H9 (cell line): Measurements from ENCODE around the gene SLC16A2. TPM values are rescaled to one million over a fixed set of nuclear protein-coding genes. Genes with fewer than 3 reads are reported as not detected.

Experiments used
- DNase-seq: peaks from one replicate; pipeline ENCODE4 v3.0.0-alpha.2; 2017
- H2AFZ ChIP-seq: one replicate; pipeline ENCODE4 v1.6.1; 2013; ENCODE audit warnings: mild to moderate bottlenecking, low read length, control low read depth, moderate library complexity
- H2AK5ac ChIP-seq: 2 replicates; pipeline ENCODE4 v1.6.1; 2013; ENCODE audit warnings: low read length, control low read depth, mixed read lengths; ENCODE audit not compliant: insufficient read length
- H2BK120ac ChIP-seq: one replicate; pipeline ENCODE4 v1.6.1; 2013; ENCODE audit warnings: low read depth, mild to moderate bottlenecking, low read length, control low read depth, inconsistent platforms; ENCODE audit not compliant: poor library complexity, severe bottlenecking
- H2BK12ac ChIP-seq: 2 replicates; pipeline ENCODE4 v1.6.1; 2013; ENCODE audit warnings: low read length, control low read depth, mixed read lengths, low read depth; ENCODE audit not compliant: insufficient read length
- H2BK15ac ChIP-seq: 2 replicates; pipeline ENCODE4 v1.6.1; 2013; ENCODE audit warnings: low read depth, low read length, control low read depth
- H2BK20ac ChIP-seq: one replicate; pipeline ENCODE4 v1.6.1; 2013; ENCODE audit warnings: low read depth, mild to moderate bottlenecking, low read length, control low read depth, inconsistent platforms; ENCODE audit not compliant: poor library complexity, severe bottlenecking
- H2BK5ac ChIP-seq: 2 replicates; pipeline ENCODE4 v1.6.1; 2013; ENCODE audit warnings: low read length, control low read depth, mixed read lengths; ENCODE audit not compliant: insufficient read length
- H3K14ac ChIP-seq: 2 replicates; pipeline ENCODE4 v1.6.1; 2013; ENCODE audit warnings: low read length, control low read depth; ENCODE audit not compliant: insufficient read depth
- H3K18ac ChIP-seq: 2 replicates; pipeline ENCODE4 v1.6.1; 2013; ENCODE audit warnings: low read depth, mild to moderate bottlenecking, mixed read lengths, low read length, control low read depth; ENCODE audit not compliant: insufficient read length
- H3K23ac ChIP-seq: 2 replicates; pipeline ENCODE4 v1.6.1; 2013; ENCODE audit warnings: low read length, control low read depth, mixed read lengths, low read depth; ENCODE audit not compliant: insufficient read length
- H3K23me2 ChIP-seq: 2 replicates; pipeline ENCODE4 v1.6.1; 2013; ENCODE audit warnings: low read depth, mild to moderate bottlenecking, mixed read lengths, low read length, control low read depth; ENCODE audit not compliant: insufficient read length, poor library complexity, severe bottlenecking
- H3K27ac ChIP-seq: 2 replicates; pipeline ENCODE4 v1.5.1; 2013; ENCODE audit warnings: low read length, control low read depth, mixed read lengths, low read depth; ENCODE audit not compliant: insufficient read length
- H3K27me3 ChIP-seq: 2 replicates; pipeline ENCODE4 v1.6.1; 2013; ENCODE audit warnings: low read length, control low read depth, inconsistent platforms; ENCODE audit not compliant: insufficient read depth
- H3K4ac ChIP-seq: 2 replicates; pipeline ENCODE4 v1.6.1; 2013; ENCODE audit warnings: low read depth, mild to moderate bottlenecking, control low read depth, inconsistent platforms, low read length, moderate library complexity
- H3K4me1 ChIP-seq: 2 replicates; pipeline ENCODE4 v1.6.1; 2013; ENCODE audit warnings: low read length, control low read depth, inconsistent platforms; ENCODE audit not compliant: insufficient read depth
- H3K4me2 ChIP-seq: 2 replicates; pipeline ENCODE4 v1.6.1; 2013; ENCODE audit warnings: low read length, control low read depth, mixed read lengths; ENCODE audit not compliant: insufficient read length, insufficient read depth
- H3K56ac ChIP-seq: 2 replicates; pipeline ENCODE4 v1.6.1; 2013; ENCODE audit warnings: low read depth, mild to moderate bottlenecking, mixed read lengths, low read length, control low read depth; ENCODE audit not compliant: insufficient read length
- H3K79me1 ChIP-seq: 2 replicates; pipeline ENCODE4 v1.6.1; 2013; ENCODE audit warnings: low read depth, mild to moderate bottlenecking, moderate library complexity, low read length, control low read depth, inconsistent platforms; ENCODE audit not compliant: insufficient read depth, poor library complexity, severe bottlenecking
- H3K79me2 ChIP-seq: 2 replicates; pipeline ENCODE4 v1.6.1; 2013; ENCODE audit warnings: low read length, control low read depth, inconsistent platforms; ENCODE audit not compliant: insufficient read depth
- H3K9ac ChIP-seq: 2 replicates; pipeline ENCODE4 v1.6.1; 2013; ENCODE audit warnings: low read length, control low read depth, mixed read lengths; ENCODE audit not compliant: insufficient read length; ENCODE audit errors: extremely low read depth
- H3K9me3 ChIP-seq: one replicate; pipeline ENCODE4 v1.6.1; 2013; ENCODE audit warnings: low read depth, low read length, inconsistent platforms; ENCODE audit not compliant: control insufficient read depth
- H3T11ph ChIP-seq: one replicate; pipeline ENCODE4 v1.6.1; 2013; ENCODE audit warnings: mild to moderate bottlenecking, low read length, control low read depth, inconsistent platforms
- H4K20me1 ChIP-seq: one replicate; pipeline ENCODE4 v1.6.1; 2013; ENCODE audit not compliant: control insufficient read depth, insufficient read length, insufficient read depth
- H4K5ac ChIP-seq: 2 replicates; pipeline ENCODE4 v1.6.1; 2013; ENCODE audit warnings: low read depth, mild to moderate bottlenecking, mixed read lengths, low read length, control low read depth; ENCODE audit not compliant: insufficient read length
- H4K8ac ChIP-seq: replicated peaks from 2 replicates; pipeline ENCODE4 v1.6.1; 2013; ENCODE audit warnings: low read length, control low read depth, mixed read lengths, low read depth; ENCODE audit not compliant: insufficient read length
- H4K91ac ChIP-seq: 2 replicates; pipeline ENCODE4 v1.6.1; 2013; ENCODE audit warnings: low read depth, mild to moderate bottlenecking, moderate library complexity, mixed read lengths, low read length, control low read depth; ENCODE audit not compliant: insufficient read length
- H3K27ac Mint-ChIP-seq, 3 experiments: 2 replicates in 2 of 3; 3 replicates in 1 of 3; pipeline ENCODE4 v1.8.0; 2020 to 2021; ENCODE audit warnings: mixed read lengths in 3 of 3, mild to moderate bottlenecking in 1 of 3, moderate library complexity in 1 of 3
- H3K27me3 Mint-ChIP-seq: 2 replicates; pipeline ENCODE4 v1.8.0; 2021; ENCODE audit warnings: low read depth, mild to moderate bottlenecking, moderate library complexity, mixed read lengths
- H3K36me3 Mint-ChIP-seq, 3 experiments: 2 replicates in 2 of 3; 3 replicates in 1 of 3; pipeline ENCODE4 v1.8.0; 2020 to 2021; ENCODE audit warnings: low read depth in 3 of 3, mixed read lengths in 3 of 3; ENCODE audit not compliant: insufficient read depth in 1 of 3
- H3K4me1 Mint-ChIP-seq, 2 experiments: 2 replicates each; pipeline ENCODE4 v1.8.0; 2020; ENCODE audit warnings: mixed read lengths in 2 of 2
- H3K4me3 Mint-ChIP-seq, 2 experiments: 2 replicates in 1 of 2; 3 replicates in 1 of 2; pipeline ENCODE4 v1.8.0; 2020 to 2021; ENCODE audit warnings: mild to moderate bottlenecking in 2 of 2, mixed read lengths in 2 of 2, moderate library complexity in 1 of 2
- H3K9me3 Mint-ChIP-seq, 2 experiments: 2 replicates in 1 of 2; 3 replicates in 1 of 2; pipeline ENCODE4 v1.8.0; 2020; ENCODE audit warnings: mild to moderate bottlenecking in 2 of 2, mixed read lengths in 2 of 2, moderate library complexity in 1 of 2
- CTCF ChIP-seq: fragments of 200-600 bp; sonication (generic); conservative IDR thresholded peaks from 3 replicates; pipeline ENCODE4 v1.8.0; 2021; ENCODE audit warnings: antibody characterized with exemption, mild to moderate bottlenecking
- WGBS: extraction: QIAGEN DNeasy Blood & Tissue Kit; methylation state at CpG from one replicate; pipeline ENCODE4 v1.1.7; 2013; ENCODE audit warnings: missing lambda C conversion rate, low lambda C conversion rate, mixed read lengths; ENCODE audit not compliant: insufficient read length; ENCODE audit errors: extremely low coverage; 5-methylcytosine and 5-hydroxymethylcytosine counted together
- total RNA-seq: library from RNA; stranded (reverse); gene quantifications from 2 replicates; pipeline ENCODE4 v1.2.1, GENCODE V29; 2021

SLC16A2 gene
- total RNA-seq, 1 experiment from 2014 or later, result 17.1 TPM

- no peak overlapping the region for H3K14ac ChIP-seq
- H3K27me3 ChIP-seq, result no peaks in the 10 kb centered on the region
- no peaks in the 10 kb centered on the region for H4K20me1 ChIP-seq
- no peak overlapping the region for H2AK5ac ChIP-seq
- no peak overlapping the region for H3K23ac ChIP-seq
- H4K5ac ChIP-seq, result no peak overlapping the region
- no peaks in the 10 kb centered on the region for H3K23me2 ChIP-seq
- no peaks in the 10 kb centered on the region for H3K79me2 ChIP-seq
- H4K91ac ChIP-seq, result no peak overlapping the region
- no peak overlapping the region for H2BK120ac ChIP-seq
- Mint-ChIP-seq H3K4me3 (no peak overlapping the region), H3K27ac (no peak overlapping the region), H3K9me3 (peaks cover 31 to 50% of the 10 kb centered on the region in 2 experiments), H3K27me3 (no peaks in the 10 kb centered on the region), H3K4me1 (no peaks in the 10 kb centered on the region), H3K36me3 (peaks cover 6 to 15% (median 11%) of the 10 kb centered on the region in 3 experiments; a peak in 6 of 7 replicates)
- no peak overlapping the region for H4K8ac ChIP-seq
- no peak for DNase-seq
- no peak overlapping the region for H3K18ac ChIP-seq
- no peak overlapping the region for H2BK20ac ChIP-seq
- H3K56ac ChIP-seq, result no peak overlapping the region
- no peak for TF ChIP-seq CTCF
- H3K79me1 ChIP-seq, result no peaks in the 10 kb centered on the region
- H3K9ac ChIP-seq, result no peak overlapping the region
- no peaks in the 10 kb centered on the region for H3K9me3 ChIP-seq
- no peak overlapping the region for H3K4me2 ChIP-seq
- H3K4ac ChIP-seq, result no peak overlapping the region
- H3K4me1 ChIP-seq, result no peaks in the 10 kb centered on the region
- no peak overlapping the region for H3T11ph ChIP-seq
- no peak overlapping the region for H2BK12ac ChIP-seq
- H2BK5ac ChIP-seq, result no peak overlapping the region
- no peak overlapping the region for H2BK15ac ChIP-seq
- H3K27ac ChIP-seq, result no peak overlapping the region
- H2AFZ ChIP-seq, result no peak overlapping the region
- WGBS, result no CpG with 5 or more reads among the region's 8 CpGs
These were observed 99.6 kb downstream of the SLC16A2 start for GRCh38 chrX:74520896-74521295.
